Activated effector memory CD4-positive, alpha-beta T cell treated with Interleukin-2 at 50 U/mL for 16 hours (primary cell): ENCODE results near the gene LENEP.

Experiments used
- DNase-seq: peaks from one replicate; pipeline ENCODE4 v3.0.0-alpha.2; 2020

LENEP gene

GRCh38 chr1:155033524-155033923 is 40.1 kb downstream of the LENEP start, which contains the start of the genes DCST1 and DCST2:
DCST1 (plus strand) TSS chr1:155033824; CDS start chr1:155034037, 213 bp downstream.
DCST2 (minus strand) TSS chr1:155033781; CDS start chr1:155033701, 80 bp downstream.
- no peak for DNase-seq

GRCh38 chr1:155034318-155035208 is 41.2 kb downstream of the LENEP start:
- no peak for DNase-seq

- no peak for DNase-seq
Observed at GRCh38 chr1:155035936-155036335, 42.5 kb downstream of the LENEP start.

GRCh38 chr1:155037043-155037442 is 43.7 kb downstream of the LENEP start:
- no peak for DNase-seq

- DNase-seq = no peak
Observed at GRCh38 chr1:155037851-155038441, 44.6 kb downstream of the LENEP start.

GRCh38 chr1:155038602-155039307 is 45.4 kb downstream of the LENEP start:
- DNase-seq = no peak

- DNase-seq = no peak
Observed at GRCh38 chr1:155039308-155039669, 45.9 kb downstream of the LENEP start.

GRCh38 chr1:155040358-155041093 is 47.1 kb downstream of the LENEP start:
- no peak for DNase-seq

GRCh38 chr1:155042789-155043188 is 49.4 kb downstream of the LENEP start:
- DNase-seq = no peak

GRCh38 chr1:155043301-155043702 is 49.9 kb downstream of the LENEP start:
- DNase-seq = no peak

- DNase-seq = no peak
Observed at GRCh38 chr1:155043793-155044192, 50.4 kb downstream of the LENEP start.
